Duodenal mucosa (tissue), 2 donors: ENCODE data around the gene ANKRD18A.
"Not testable (repeated sequence)": the region's sequence is repeated elsewhere in the genome, so short reads cannot be mapped to it uniquely, and the experiment has no call there.

Source experiments
- H3K27ac ChIP-seq: one replicate; pipeline ENCODE4 v1.7.0; 2013; ENCODE audit warnings: low read depth, low read length
- H3K27me3 ChIP-seq, 2 donors: one replicate each; pipeline ENCODE4 v1.7.0; 2013; ENCODE audit warnings: low read length in 2 of 2, control low read depth in 1 of 2; ENCODE audit not compliant: insufficient read depth in 2 of 2, control insufficient read depth in 1 of 2
- H3K36me3 ChIP-seq, 2 donors: one replicate each; pipeline ENCODE4 v1.7.0; 2013; ENCODE audit warnings: low read length in 2 of 2, control low read depth in 1 of 2; ENCODE audit not compliant: insufficient read depth in 2 of 2, control insufficient read depth in 1 of 2
- H3K4me1 ChIP-seq, 2 donors: one replicate each; pipeline ENCODE4 v1.7.0; 2013; ENCODE audit warnings: low read length in 2 of 2, control low read depth in 1 of 2; ENCODE audit not compliant: insufficient read depth in 2 of 2, control insufficient read depth in 1 of 2
- H3K4me3 ChIP-seq, 2 donors: one replicate each; pipeline ENCODE4 v1.7.0; 2013; ENCODE audit warnings: low read length in 2 of 2, low read depth in 1 of 2
- H3K9ac ChIP-seq, 2 donors: one replicate each; pipeline ENCODE4 v1.7.0; 2013; ENCODE audit warnings: low read length in 2 of 2, low read depth in 1 of 2
- H3K9me3 ChIP-seq, 2 donors: one replicate each; pipeline ENCODE4 v1.7.0; 2013; ENCODE audit warnings: low read length in 2 of 2, control low read depth in 1 of 2; ENCODE audit not compliant: control insufficient read depth in 1 of 2

ANKRD18A gene

DNA sequence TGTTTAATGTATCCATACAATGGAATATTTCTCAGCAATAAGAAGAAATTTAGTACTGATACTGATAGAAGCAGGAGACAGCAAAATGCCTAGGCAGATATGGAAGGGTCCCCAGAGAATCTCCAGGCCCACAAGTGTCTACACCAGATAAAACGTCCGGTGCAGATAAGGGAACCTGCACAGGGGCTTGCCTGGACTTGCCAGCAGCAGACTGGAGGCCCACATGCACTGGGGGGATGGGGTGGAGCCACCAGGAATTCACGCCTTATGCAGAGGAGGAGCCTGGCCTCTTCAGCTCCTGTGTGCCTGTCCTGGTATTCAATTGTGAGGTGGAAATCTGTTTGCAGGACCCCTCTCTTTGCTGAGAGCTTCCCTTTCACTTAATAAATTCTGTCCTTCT, 36.6 kb downstream of the ANKRD18A start:
- not testable (repeated sequence) for H3K4me3 ChIP-seq

DNA sequence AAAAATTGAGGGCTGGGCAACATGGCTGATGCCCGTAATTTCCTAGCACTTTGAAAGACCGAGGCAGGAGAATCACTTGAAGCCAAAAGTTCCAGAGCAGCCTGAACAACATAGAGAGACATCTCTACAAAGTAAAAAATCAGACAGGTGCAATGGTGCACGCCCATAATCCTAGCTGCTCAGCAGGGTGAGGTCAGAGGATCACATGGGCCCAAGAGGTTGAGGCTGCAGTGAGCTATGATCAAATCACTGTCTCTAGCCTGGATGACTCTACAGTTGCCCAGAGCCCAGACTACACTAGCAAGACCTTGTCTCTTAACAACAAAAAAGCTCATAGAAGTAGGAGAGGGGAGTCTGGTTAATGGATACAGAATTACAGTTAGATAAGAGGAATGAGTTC, 40.3 kb downstream of the ANKRD18A start:
- H3K4me3 ChIP-seq, H3K36me3 ChIP-seq, H3K9me3 ChIP-seq, H3K27me3 ChIP-seq, H3K27ac ChIP-seq, H3K4me1 ChIP-seq, H3K9ac ChIP-seq: not testable (repeated sequence)

More for the DNA sequence above, 36.6 kb downstream of the ANKRD18A start:
- H3K4me1 ChIP-seq, H3K27me3 ChIP-seq, H3K9ac ChIP-seq, H3K36me3 ChIP-seq, H3K9me3 ChIP-seq, H3K27ac ChIP-seq: not testable (repeated sequence)

DNA sequence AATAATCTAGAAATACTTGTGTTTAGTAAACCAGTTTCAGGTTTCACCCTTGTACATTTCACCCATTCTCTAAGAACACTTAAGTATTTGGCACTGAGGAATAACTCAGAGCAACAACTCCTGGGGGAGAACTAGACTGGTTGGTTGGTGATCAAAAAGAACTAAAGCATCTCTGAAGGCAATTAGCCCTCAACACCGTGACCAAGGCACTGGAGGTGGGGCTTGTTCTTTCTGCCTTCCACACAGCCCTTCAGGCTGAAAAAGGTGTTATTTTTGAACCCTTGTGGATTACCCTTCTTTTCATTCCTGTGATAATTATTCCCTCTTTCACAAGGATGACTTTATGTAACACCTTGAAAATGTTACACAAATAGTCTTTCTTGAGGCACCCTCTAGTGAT, 44.2 kb downstream of the ANKRD18A start:
- not testable (repeated sequence) for H3K9me3 ChIP-seq, H3K4me3 ChIP-seq, H3K36me3 ChIP-seq, H3K27me3 ChIP-seq, H3K4me1 ChIP-seq, H3K27ac ChIP-seq, H3K9ac ChIP-seq

DNA sequence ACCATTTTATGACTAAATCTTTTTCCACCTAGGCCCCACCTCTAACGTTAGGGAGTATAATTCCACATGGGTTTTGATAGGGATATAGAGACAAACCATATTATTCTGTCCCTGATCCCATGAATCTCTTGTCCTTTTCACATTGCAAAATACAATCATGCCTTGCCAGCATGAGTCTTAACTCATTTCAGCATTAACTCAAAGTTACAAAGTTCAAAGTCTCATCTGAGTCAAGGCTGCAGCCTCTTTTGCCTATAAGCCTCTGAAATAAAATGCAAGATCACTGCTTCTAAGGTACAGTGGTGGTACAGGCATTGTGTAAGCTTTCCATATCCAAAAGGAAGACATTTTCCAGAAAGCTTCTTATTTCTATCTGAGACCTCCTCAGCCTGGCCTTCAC, 54.3 kb downstream of the ANKRD18A start:
- H3K36me3 ChIP-seq, H3K27ac ChIP-seq, H3K4me3 ChIP-seq, H3K27me3 ChIP-seq, H3K9me3 ChIP-seq, H3K9ac ChIP-seq, H3K4me1 ChIP-seq: not testable (repeated sequence)

DNA sequence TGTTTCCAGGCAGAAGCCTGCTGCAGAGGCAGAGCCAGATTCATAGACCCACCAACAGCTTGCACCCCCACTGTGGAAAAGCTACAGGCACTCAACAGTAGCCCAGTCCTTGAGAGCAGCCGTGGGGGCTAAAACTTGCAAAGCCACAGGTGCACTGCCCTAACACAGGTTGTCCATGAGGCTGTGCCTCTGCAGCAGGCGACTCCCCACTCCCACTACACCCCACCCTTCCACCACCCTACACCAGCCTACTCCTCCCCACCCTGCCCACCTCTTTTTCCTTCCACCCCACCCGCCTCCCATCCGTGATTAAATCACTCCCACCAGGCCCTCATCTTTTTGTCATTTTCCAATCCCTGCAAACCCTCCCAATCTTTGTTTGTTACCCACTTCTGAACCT, 55.2 kb downstream of the ANKRD18A start:
- not testable (repeated sequence) for H3K4me1 ChIP-seq, H3K27ac ChIP-seq, H3K4me3 ChIP-seq, H3K9ac ChIP-seq, H3K27me3 ChIP-seq, H3K36me3 ChIP-seq, H3K9me3 ChIP-seq

DNA sequence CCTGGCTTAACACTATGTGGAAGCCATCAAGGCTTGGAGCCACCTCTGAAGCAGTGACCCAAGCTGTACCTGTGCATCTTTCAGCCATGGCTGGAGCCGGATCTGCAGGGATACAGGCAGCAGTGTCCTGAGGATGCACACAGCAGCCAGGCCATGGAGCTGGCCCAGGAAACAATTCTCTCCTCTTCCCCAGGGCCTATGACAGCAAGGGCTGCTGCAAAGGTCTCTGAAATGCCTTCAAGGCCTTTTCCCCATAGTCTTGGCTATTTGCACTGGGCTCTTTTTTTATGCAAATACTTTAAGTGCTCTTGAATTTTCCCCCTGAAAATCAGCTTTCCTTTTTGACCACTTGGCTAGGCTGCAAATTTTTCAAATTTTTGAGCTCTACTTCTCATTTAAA, 56.5 kb downstream of the ANKRD18A start:
- not testable (repeated sequence) for H3K4me3 ChIP-seq, H3K36me3 ChIP-seq, H3K4me1 ChIP-seq, H3K27me3 ChIP-seq, H3K27ac ChIP-seq, H3K9me3 ChIP-seq, H3K9ac ChIP-seq

DNA sequence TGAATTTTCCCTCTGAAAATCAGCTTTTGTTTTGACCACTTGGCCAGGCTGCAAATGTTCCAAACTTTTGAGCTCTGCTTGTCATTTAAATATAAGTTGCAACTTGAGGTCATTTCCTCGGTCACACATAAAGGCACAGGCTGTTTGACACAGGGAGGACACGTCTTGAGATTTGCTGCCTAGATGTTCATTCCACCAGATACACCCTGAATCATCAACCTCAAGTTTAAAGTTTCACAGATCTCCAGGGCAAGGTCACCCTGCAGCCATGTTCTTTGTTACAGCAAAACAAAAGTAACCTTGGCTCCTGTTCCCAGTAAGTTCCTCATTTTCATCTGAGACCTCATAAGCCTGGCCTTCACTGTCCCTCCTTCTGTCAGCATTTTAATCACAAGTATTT, 59.3 kb downstream of the ANKRD18A start:
- not testable (repeated sequence) for H3K9me3 ChIP-seq, H3K36me3 ChIP-seq, H3K9ac ChIP-seq, H3K4me3 ChIP-seq, H3K27me3 ChIP-seq, H3K27ac ChIP-seq, H3K4me1 ChIP-seq

DNA sequence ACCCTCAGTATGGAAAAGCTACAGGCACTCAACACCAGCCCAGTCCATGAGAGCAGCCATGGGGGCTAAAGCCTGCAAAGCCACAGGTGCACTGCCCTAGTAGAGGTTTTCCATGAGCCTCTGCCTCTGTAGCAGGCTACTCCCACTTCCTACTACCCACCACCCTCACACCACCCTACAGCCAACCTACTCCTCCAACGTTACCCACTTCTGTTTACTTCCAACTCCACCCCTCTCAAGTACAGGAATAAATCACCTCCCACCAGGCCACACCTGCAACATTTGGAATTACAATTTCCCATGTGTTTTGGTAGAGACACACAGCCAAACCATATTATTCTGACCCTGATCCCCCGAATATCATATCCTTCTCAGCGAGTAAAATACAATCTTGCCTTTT, 61.2 kb downstream of the ANKRD18A start:
- H3K9me3 ChIP-seq, H3K36me3 ChIP-seq, H3K27me3 ChIP-seq, H3K4me1 ChIP-seq, H3K4me3 ChIP-seq, H3K9ac ChIP-seq, H3K27ac ChIP-seq: not testable (repeated sequence)

DNA sequence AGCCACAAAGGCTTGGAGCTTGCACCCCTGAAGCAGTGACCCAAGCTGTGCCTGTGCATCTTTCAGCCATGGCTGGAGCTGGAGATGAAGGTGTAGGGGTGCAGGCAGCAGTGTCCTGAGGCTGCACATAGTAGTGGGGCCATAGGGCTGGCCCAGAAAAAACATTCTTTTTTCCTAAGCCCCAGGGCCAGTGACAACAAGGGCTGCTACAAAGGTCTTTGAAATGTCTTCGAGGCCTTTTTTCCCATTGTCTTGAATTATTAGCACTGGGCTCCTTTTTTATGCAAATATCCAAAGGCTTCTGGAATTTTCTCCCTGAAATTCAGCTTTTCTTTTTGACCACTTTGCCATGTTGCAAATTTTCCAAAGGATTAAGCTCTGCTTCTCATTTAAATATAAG, 62.6 kb downstream of the ANKRD18A start:
- H3K27ac ChIP-seq, H3K27me3 ChIP-seq, H3K9ac ChIP-seq, H3K36me3 ChIP-seq, H3K9me3 ChIP-seq, H3K4me1 ChIP-seq, H3K4me3 ChIP-seq: not testable (repeated sequence)

DNA sequence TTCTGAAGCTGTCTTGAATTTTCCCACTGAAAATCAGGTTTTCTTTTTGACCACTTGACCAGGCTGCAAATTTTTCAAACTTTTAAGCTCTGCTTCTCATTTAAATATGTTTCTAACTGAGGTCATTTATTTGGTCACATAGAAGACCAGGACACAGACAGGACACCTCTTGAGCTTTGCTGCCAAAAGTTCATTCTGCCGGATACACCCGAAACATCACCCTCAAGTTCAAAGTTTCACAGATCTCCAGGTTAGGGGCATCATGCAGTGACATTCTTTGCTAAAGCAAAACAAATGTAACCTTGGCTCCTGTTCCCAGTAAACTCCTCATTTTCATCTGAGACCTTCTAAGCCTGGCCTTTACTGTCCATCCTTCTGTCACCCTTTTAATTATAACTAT, 65.4 kb downstream of the ANKRD18A start:
- not testable (repeated sequence) for H3K4me3 ChIP-seq, H3K9ac ChIP-seq, H3K36me3 ChIP-seq, H3K9me3 ChIP-seq, H3K27ac ChIP-seq, H3K4me1 ChIP-seq, H3K27me3 ChIP-seq

DNA sequence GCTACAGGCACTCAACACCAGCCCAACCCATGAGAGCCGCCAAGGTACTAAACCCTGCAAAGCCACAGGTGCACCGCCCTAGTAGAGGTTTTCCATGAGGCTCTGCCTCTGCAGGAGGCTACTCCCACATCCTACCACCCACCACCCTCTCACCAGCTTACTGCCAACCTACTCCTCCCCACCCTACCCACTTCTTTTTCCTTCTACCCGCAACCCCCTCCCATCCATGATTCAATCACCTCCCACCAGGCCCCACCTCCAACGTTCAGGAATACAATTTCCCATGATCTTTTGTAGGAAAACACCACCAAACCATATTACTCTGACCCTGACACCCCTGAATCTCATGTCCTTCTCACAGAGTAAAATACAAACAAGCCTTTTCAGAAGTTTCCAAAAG, 67.4 kb downstream of the ANKRD18A start:
- H3K4me1 ChIP-seq, H3K9ac ChIP-seq, H3K27ac ChIP-seq, H3K9me3 ChIP-seq, H3K27me3 ChIP-seq, H3K4me3 ChIP-seq, H3K36me3 ChIP-seq: not testable (repeated sequence)
